ENCODE results near the gene ANO8.

The ANO8 gene

GRCh38 chr19:17337675-17338432 lies 3.2 kb upstream of the ANO8 start:
- DNase-seq (ENCODE audit: insufficient read length, low spot score) (no peak), FAIRE-seq (no peak)
- TF ChIP-seq PAX5 (IDR thresholded peaks at IDR 0.05; ENCODE audit: insufficient read depth, low read length, severe bottlenecking) (no peak), POLR2A (IDR thresholded peaks at IDR 0.05; ENCODE audit: low read depth, low read length) (no peak; the same call in 1 of the 2 replicates), SPI1 (IDR thresholded peaks at IDR 0.05; ENCODE audit: low read depth, low read length) (no peak), POU2F2 (IDR thresholded peaks at IDR 0.05; ENCODE audit: low read depth, low read length) (no peak)

GRCh38 chr19:17336872-17337674 lies 2.4 kb upstream of the ANO8 start, which contains the start of gene GTPBP3:
TSS of gene GTPBP3 (plus strand) at chr19:17337553. CDS start at chr19:17337612, 59 bp downstream.
- TF ChIP-seq TAF1 (IDR thresholded peaks at IDR 0.05; ENCODE audit: low read depth, low read length) (peak; percentile 18; the same call in 1 of the 2 replicates), POLR2A (IDR thresholded peaks at IDR 0.05; ENCODE audit: low read depth, low read length) (peak; percentile 62; the same call in 1 of the 2 replicates), PAX5 (IDR thresholded peaks at IDR 0.05; ENCODE audit: insufficient read depth, low read length, severe bottlenecking) (no peak), POLR2AphosphoS5 (IDR thresholded peaks at IDR 0.05; ENCODE audit: low read depth, low read length) (peak; percentile 76), SPI1 (IDR thresholded peaks at IDR 0.05; ENCODE audit: low read depth, low read length) (peak; percentile 41; the same call in 1 of the 2 replicates), POU2F2 (IDR thresholded peaks at IDR 0.05; ENCODE audit: low read depth, low read length) (peak; percentile 66; the same call in 1 of the 2 replicates)
- FAIRE-seq, result peak; percentile 100
- peak; percentile 93 for DNase-seq (ENCODE audit: insufficient read length, low spot score)

GRCh38 chr19:17335575-17335974 lies 920 bp upstream of the ANO8 start:
- TF ChIP-seq SPI1 (IDR thresholded peaks at IDR 0.05; ENCODE audit: low read depth, low read length), result no peak
- TF ChIP-seq POU2F2 (IDR thresholded peaks at IDR 0.05; ENCODE audit: low read depth, low read length), result no peak
- no peak for TF ChIP-seq POLR2A (IDR thresholded peaks at IDR 0.05; ENCODE audit: low read depth, low read length)
- no peak for TF ChIP-seq TAF1 (IDR thresholded peaks at IDR 0.05; ENCODE audit: low read depth, low read length)
- no peak for TF ChIP-seq POLR2AphosphoS5 (IDR thresholded peaks at IDR 0.05; ENCODE audit: low read depth, low read length)
- no peak for TF ChIP-seq PAX5 (IDR thresholded peaks at IDR 0.05; ENCODE audit: insufficient read depth, low read length, severe bottlenecking)
- DNase-seq (ENCODE audit: insufficient read length, low spot score), result no peak
- FAIRE-seq, result no peak

GRCh38 chr19:17333611-17334413 lies 843 bp downstream of the ANO8 start:
- TF ChIP-seq POLR2AphosphoS5 (IDR thresholded peaks at IDR 0.05; ENCODE audit: low read depth, low read length), result no peak
- TF ChIP-seq PAX5 (IDR thresholded peaks at IDR 0.05; ENCODE audit: insufficient read depth, low read length, severe bottlenecking), result no peak
- 0 out of 2 replicates have a peak, but pooled peaks have one; percentile 23 for TF ChIP-seq POU2F2 (IDR thresholded peaks at IDR 0.05; ENCODE audit: low read depth, low read length)
- TF ChIP-seq TAF1 (IDR thresholded peaks at IDR 0.05; ENCODE audit: low read depth, low read length), result 0 out of 2 replicates have a peak, but pooled peaks have one; percentile 18
- TF ChIP-seq POLR2A (IDR thresholded peaks at IDR 0.05; ENCODE audit: low read depth, low read length), result no peak
- TF ChIP-seq SPI1 (IDR thresholded peaks at IDR 0.05; ENCODE audit: low read depth, low read length), result no peak
- peak; percentile 79 for DNase-seq (ENCODE audit: insufficient read length, low spot score)
- peak; percentile 77 for FAIRE-seq

GRCh38 chr19:17332677-17333581 lies 1.7 kb downstream of the ANO8 start:
- TF ChIP-seq SPI1 (IDR thresholded peaks at IDR 0.05; ENCODE audit: low read depth, low read length) (no peak), TAF1 (IDR thresholded peaks at IDR 0.05; ENCODE audit: low read depth, low read length) (no peak)
- DNase-seq (ENCODE audit: insufficient read length, low spot score), result no peak
- FAIRE-seq, result no peak

GRCh38 chr19:17332360-17332676 lies 2.3 kb downstream of the ANO8 start:
- FAIRE-seq (no peak), DNase-seq (ENCODE audit: insufficient read length, low spot score) (no peak)
- TF ChIP-seq TAF1 (IDR thresholded peaks at IDR 0.05; ENCODE audit: low read depth, low read length) (no peak), POLR2A (IDR thresholded peaks at IDR 0.05; ENCODE audit: low read depth, low read length) (no peak), SPI1 (IDR thresholded peaks at IDR 0.05; ENCODE audit: low read depth, low read length) (no peak), POLR2AphosphoS5 (IDR thresholded peaks at IDR 0.05; ENCODE audit: low read depth, low read length) (no peak), PAX5 (IDR thresholded peaks at IDR 0.05; ENCODE audit: insufficient read depth, low read length, severe bottlenecking) (no peak), POU2F2 (IDR thresholded peaks at IDR 0.05; ENCODE audit: low read depth, low read length) (no peak)

GRCh38 chr19:17331045-17331558 lies 3.6 kb downstream of the ANO8 start:
- TF ChIP-seq POLR2A (IDR thresholded peaks at IDR 0.05; ENCODE audit: low read depth, low read length), result no peak
- TF ChIP-seq PAX5 (IDR thresholded peaks at IDR 0.05; ENCODE audit: insufficient read depth, low read length, severe bottlenecking), result no peak
- TF ChIP-seq POU2F2 (IDR thresholded peaks at IDR 0.05; ENCODE audit: low read depth, low read length), result no peak
- no peak for TF ChIP-seq POLR2AphosphoS5 (IDR thresholded peaks at IDR 0.05; ENCODE audit: low read depth, low read length)
- TF ChIP-seq TAF1 (IDR thresholded peaks at IDR 0.05; ENCODE audit: low read depth, low read length), result no peak
- FAIRE-seq, result no peak
- DNase-seq (ENCODE audit: insufficient read length, low spot score), result no peak
